SH-SY5Y (cell line): Measurements from ENCODE around the gene MARCKSL1.

Source experiments
- GATA2 ChIP-seq: IDR thresholded peaks from 2 replicates; pipeline ENCODE4 v1.6.1; 2011; ENCODE audit warnings: mild to moderate bottlenecking, low read depth, low read length
- GATA3 ChIP-seq: IDR thresholded peaks from 2 replicates; pipeline ENCODE4 v1.6.1; 2011; ENCODE audit warnings: low read depth, mild to moderate bottlenecking, low read length, moderate library complexity

- TF ChIP-seq GATA2 (no peak), GATA3 (no peak)
Measured at GRCh38 chr1:32377541-32378220, 41.6 kb upstream of the MARCKSL1 start.
